ENCODE measurements around the gene RFX2.

The RFX2 gene

DNA sequence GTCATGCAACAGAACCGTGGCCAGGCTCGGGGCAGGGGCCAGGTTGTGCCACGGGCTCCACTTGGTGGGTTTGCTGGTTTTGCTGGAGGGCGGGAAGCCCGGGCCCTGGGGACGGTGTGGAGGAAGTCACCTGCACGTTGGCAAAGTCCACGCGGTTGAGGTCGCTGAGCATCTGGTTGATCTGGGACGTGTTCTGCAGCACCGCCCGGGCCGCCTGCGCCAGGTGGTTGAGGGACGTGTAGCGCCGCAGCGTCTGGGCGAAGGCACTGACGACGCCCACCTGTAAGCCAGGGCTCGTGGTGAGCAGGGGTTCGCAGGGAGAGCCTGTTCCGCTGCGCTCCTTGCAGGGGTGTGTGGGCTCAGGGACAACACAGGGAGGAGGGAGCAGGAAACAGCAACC is 107.7 kb downstream of the RFX2 start:
- no peak for DNase-seq (ENCODE audit: extremely low read depth, insufficient read length)
- TF ChIP-seq, protein P1, sequence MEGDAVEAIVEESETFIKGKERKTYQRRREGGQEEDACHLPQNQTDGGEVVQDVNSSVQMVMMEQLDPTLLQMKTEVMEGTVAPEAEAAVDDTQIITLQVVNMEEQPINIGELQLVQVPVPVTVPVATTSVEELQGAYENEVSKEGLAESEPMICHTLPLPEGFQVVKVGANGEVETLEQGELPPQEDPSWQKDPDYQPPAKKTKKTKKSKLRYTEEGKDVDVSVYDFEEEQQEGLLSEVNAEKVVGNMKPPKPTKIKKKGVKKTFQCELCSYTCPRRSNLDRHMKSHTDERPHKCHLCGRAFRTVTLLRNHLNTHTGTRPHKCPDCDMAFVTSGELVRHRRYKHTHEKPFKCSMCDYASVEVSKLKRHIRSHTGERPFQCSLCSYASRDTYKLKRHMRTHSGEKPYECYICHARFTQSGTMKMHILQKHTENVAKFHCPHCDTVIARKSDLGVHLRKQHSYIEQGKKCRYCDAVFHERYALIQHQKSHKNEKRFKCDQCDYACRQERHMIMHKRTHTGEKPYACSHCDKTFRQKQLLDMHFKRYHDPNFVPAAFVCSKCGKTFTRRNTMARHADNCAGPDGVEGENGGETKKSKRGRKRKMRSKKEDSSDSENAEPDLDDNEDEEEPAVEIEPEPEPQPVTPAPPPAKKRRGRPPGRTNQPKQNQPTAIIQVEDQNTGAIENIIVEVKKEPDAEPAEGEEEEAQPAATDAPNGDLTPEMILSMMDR (IDR thresholded peaks at IDR 0.05; ENCODE audit: insufficient read depth, low read length, poor library complexity, severe bottlenecking): no peak
- no peak overlapping the region for H3K4me3 ChIP-seq (replicated peaks; ENCODE audit: low read depth, low read length)
- no peaks in the 10 kb centered on the region for H3K36me3 ChIP-seq (ENCODE audit: control insufficient read depth, insufficient read depth, low read length)
- no peaks in the 10 kb centered on the region for H3K27me3 ChIP-seq (replicated peaks; ENCODE audit: control insufficient read depth, insufficient read depth, low read length)

DNA sequence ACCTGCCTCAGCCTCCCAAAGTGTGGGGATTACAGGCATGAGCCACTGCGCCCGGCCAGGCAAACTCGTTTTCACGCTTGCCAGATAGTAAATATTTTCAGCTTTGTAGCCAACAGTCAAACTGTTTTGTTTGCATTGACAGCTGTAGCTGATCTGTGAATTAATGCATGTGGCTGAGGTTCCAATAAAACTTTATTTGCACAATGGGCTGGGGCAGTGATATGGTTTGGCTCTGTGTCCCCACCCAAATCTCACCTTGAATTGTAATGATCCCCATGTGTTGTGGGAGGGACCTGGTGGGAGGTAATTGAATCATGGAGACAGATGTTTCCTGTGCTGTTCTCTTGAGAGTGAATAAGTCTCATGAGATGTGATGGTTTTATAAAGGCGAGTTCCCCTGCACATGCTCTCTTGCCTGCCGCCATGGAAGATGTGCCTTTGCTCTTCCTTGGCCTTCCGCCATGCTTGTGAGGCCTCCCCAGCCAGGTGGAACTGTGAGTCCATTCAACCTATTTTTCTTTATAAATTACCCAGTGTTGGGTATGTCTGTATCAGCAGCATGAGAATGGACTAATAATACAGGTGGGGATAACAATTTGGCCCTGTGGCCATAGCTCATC is 110.0 kb downstream of the RFX2 start:
- no peaks in the 10 kb centered on the region for H3K27me3 ChIP-seq (replicated peaks; ENCODE audit: control insufficient read depth, insufficient read depth, low read length)
- DNase-seq (ENCODE audit: extremely low read depth, insufficient read length): no peak

DNA sequence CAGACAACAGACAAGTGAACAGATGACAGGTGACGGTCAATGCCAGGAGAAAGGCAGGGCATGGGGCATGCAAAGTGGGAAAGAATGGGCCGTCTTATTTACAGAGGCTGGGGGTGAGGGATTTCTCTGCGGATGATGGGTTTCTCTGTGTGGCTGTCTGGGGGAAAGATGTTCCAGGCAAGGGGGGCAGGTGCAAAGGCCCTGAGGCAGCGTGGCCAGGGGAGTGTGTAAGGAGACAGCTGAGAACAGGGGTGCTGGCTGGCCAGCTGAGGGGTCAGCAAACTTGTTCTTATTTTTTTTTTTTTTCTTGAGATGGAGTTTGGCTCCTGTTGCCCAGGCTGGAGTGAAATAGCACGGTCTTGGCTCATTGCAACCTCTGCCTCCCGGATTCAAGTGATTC is 110.6 kb downstream of the RFX2 start:
- Histone ChIP-seq H3K4me3 (replicated peaks; ENCODE audit: low read depth, low read length) (no peak overlapping the region), H3K27me3 (replicated peaks; ENCODE audit: control insufficient read depth, insufficient read depth, low read length) (no peaks in the 10 kb centered on the region), H3K36me3 (ENCODE audit: control insufficient read depth, insufficient read depth, low read length) (no peaks in the 10 kb centered on the region)
- DNase-seq (ENCODE audit: extremely low read depth, insufficient read length): no peak
- TF ChIP-seq, protein P1 (IDR thresholded peaks at IDR 0.05; ENCODE audit: insufficient read depth, low read length, poor library complexity, severe bottlenecking): no peak

More for the DNA sequence above, 110.0 kb downstream of the RFX2 start:
- no peaks in the 10 kb centered on the region for H3K36me3 ChIP-seq (ENCODE audit: control insufficient read depth, insufficient read depth, low read length)
- TF ChIP-seq, protein P1 (IDR thresholded peaks at IDR 0.05; ENCODE audit: insufficient read depth, low read length, poor library complexity, severe bottlenecking): no peak
- H3K4me3 ChIP-seq (replicated peaks; ENCODE audit: low read depth, low read length): no peak overlapping the region

DNA sequence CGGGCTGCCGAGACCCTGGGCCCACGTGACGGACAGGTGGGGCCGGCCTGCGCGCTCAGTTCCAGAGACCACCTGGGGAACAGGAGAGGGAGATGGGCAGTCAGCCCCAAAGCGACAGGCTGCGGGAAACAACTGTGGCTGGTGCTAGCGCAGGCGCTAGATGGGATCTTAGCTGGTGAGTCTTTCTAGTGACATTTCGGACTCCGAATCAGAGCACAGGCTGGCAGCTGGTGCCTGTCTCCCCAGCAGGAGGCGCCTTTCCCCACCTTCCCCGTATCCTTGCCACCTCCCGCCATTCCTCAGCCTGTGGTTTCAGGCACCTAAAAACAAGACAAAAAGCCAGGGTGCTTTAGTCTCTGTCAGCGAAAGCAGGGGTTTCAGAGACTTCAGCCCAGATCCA is 112.9 kb downstream of the RFX2 start:
- no peak for DNase-seq (ENCODE audit: extremely low read depth, insufficient read length)
- H3K27me3 ChIP-seq (replicated peaks; ENCODE audit: control insufficient read depth, insufficient read depth, low read length): no peaks in the 10 kb centered on the region
- no peak overlapping the region for H3K4me3 ChIP-seq (replicated peaks; ENCODE audit: low read depth, low read length)
- TF ChIP-seq, protein P1 (IDR thresholded peaks at IDR 0.05; ENCODE audit: insufficient read depth, low read length, poor library complexity, severe bottlenecking): no peak
- H3K36me3 ChIP-seq (ENCODE audit: control insufficient read depth, insufficient read depth, low read length): no peaks in the 10 kb centered on the region

DNA sequence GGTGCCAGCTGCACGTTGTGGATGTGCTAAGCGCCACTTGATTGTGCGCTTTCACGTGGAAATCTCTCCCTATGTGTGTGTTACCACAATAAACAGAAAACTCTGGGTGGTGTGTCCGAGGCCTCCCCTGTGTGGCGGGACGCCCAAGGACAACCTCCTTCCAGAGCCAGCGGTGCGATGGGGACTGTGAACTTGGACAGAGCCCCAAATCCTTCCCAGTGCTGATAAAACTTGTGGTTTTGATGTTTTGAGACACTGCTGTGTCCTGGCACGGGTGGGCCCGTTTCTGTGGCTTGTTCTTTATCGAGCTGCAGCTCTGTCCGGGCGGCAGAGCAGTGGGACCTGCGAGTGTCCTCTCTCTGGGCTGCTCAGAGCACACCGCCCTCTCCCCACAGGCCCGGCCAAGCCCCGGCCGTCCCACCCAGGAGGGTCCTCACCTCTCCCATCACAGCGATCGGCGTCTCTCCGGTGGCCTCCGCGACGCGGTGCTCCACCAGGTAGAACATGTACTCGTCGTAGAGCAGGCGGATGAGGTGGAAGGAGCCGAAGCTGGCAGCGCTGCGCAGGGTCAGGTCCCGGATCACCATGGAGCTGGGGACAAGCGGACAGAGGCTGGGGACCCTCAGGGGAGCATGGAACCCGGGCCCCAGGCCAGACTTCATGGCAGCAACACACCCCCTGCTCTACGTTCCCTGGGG is 113.5 kb downstream of the RFX2 start:
- DNase-seq (ENCODE audit: extremely low read depth, insufficient read length): no peak
- TF ChIP-seq, protein P1 (IDR thresholded peaks at IDR 0.05; ENCODE audit: insufficient read depth, low read length, poor library complexity, severe bottlenecking): no peak
- H3K36me3 ChIP-seq (ENCODE audit: control insufficient read depth, insufficient read depth, low read length): no peaks in the 10 kb centered on the region
- no peak overlapping the region for H3K4me3 ChIP-seq (replicated peaks; ENCODE audit: low read depth, low read length)
- H3K27me3 ChIP-seq (replicated peaks; ENCODE audit: control insufficient read depth, insufficient read depth, low read length): no peaks in the 10 kb centered on the region
